C4-2B (cell line): ENCODE data around the gene ARMC2.

Experiments used
- H3K27ac ChIP-seq: fragments of 450-650 bp; 2 replicates; pipeline ENCODE4 v1.5.1; 2017
- ZFX ChIP-seq: fragments of 450-650 bp; IDR thresholded peaks from 2 replicates; pipeline ENCODE4 v1.6.1; 2017
- TF ChIP-seq, protein P1 (sequence below): fragments of 450-650 bp; conservative IDR thresholded peaks from 2 replicates; pipeline ENCODE4 v1.5.1; 2017; ENCODE audit warnings: mild to moderate bottlenecking

ARMC2 gene

DNA sequence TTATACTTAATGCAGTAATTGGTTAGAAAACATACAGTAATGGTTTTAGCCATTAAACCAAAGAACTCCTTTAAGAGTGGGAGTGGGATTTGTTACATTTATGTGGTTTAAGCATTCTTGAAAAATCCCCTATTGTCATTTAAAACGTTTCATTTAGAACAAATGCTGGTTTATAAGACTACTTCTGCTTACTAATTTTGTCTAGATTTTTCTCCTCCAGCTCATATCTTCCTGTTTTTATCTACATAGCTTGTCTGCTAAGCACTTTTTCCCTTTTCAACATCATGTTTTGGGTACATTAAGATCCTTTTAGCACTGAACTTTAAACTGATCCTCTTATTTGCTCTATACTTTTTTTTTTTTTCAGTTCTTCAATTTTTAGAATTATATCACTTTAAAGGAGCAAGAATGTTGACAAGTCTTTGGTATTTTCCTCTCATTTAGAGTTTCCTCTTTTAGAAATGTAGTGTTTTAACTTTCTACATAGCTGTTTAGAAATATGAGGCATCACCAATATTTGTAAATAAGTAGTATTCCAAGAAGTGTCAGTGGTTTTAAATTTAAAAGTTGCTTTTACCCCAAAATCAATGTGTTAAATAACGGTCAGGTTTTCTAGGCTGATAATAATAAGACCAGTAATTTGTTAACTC, 165.6 kb downstream of the ARMC2 start:
- TF ChIP-seq, protein P1, sequence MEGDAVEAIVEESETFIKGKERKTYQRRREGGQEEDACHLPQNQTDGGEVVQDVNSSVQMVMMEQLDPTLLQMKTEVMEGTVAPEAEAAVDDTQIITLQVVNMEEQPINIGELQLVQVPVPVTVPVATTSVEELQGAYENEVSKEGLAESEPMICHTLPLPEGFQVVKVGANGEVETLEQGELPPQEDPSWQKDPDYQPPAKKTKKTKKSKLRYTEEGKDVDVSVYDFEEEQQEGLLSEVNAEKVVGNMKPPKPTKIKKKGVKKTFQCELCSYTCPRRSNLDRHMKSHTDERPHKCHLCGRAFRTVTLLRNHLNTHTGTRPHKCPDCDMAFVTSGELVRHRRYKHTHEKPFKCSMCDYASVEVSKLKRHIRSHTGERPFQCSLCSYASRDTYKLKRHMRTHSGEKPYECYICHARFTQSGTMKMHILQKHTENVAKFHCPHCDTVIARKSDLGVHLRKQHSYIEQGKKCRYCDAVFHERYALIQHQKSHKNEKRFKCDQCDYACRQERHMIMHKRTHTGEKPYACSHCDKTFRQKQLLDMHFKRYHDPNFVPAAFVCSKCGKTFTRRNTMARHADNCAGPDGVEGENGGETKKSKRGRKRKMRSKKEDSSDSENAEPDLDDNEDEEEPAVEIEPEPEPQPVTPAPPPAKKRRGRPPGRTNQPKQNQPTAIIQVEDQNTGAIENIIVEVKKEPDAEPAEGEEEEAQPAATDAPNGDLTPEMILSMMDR: no peak
- no peak for TF ChIP-seq ZFX
- no peak overlapping the region for H3K27ac ChIP-seq

GRCh38 chr6:109014606-109015005, 166.4 kb downstream of the ARMC2 start:
- H3K27ac ChIP-seq: no peak overlapping the region
- TF ChIP-seq ZFX: no peak
- TF ChIP-seq, protein P1: no peak

DNA sequence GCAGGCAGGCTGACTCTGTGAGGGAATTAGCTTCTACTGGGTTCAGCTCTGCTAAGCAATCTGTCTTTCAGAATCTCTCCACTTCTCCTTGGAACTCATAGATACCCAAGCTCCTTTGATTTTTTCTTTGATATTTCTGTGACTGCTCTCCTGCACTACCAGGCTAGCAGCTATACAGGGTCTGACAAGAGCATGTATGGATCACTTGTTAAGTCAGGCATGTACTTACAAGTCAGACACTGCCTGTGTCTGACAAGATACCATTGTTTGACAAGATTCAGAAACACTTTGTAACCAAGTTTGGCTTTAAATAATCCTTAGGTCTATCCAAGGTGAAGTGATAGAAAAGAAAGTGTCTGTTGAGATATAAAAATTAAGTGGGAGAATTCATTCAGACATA, 167.0 kb downstream of the ARMC2 start:
- no peak overlapping the region for H3K27ac ChIP-seq
- TF ChIP-seq ZFX: no peak
- TF ChIP-seq, protein P1: no peak

DNA sequence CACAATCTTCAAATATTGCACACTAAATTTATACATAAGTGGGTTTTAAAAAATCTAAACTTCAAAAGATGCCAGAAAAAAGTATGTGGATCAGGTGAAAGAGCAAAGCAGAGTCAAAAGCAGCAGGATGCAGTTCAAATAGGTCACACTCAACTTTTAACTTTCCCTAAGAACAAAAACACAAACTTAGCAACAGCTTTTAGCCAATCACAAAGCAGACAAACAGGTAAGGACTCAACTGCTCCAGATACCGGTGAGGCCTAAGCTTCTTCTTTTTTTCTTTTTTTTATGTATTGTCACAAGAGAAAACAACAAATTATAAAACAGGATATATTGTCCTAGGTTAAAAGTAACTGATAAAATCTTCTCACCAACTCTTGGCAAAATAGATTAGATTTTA, 171.7 kb downstream of the ARMC2 start:
- no peak for TF ChIP-seq ZFX
- TF ChIP-seq, protein P1: no peak
- no peak overlapping the region for H3K27ac ChIP-seq

DNA sequence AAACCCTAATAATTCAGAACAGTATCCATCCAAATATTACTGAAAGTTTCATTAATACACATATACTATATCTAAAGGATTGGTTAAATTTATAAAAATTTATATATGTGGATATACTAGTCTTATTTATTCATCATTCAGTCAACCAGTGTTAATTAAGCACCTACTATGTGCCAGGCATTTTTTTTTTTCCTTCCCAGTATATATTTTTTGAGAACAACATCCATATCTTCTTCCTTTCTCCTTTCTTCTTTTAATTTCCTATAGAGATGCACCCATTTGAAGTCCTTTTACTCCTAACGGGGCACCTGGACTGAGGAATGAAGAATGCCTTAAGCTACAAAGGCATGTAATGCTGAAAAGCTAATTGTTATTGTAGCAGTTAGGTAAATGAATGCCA, 173.6 kb downstream of the ARMC2 start:
- TF ChIP-seq ZFX: no peak
- TF ChIP-seq, protein P1: no peak
- H3K27ac ChIP-seq: no peak overlapping the region

DNA sequence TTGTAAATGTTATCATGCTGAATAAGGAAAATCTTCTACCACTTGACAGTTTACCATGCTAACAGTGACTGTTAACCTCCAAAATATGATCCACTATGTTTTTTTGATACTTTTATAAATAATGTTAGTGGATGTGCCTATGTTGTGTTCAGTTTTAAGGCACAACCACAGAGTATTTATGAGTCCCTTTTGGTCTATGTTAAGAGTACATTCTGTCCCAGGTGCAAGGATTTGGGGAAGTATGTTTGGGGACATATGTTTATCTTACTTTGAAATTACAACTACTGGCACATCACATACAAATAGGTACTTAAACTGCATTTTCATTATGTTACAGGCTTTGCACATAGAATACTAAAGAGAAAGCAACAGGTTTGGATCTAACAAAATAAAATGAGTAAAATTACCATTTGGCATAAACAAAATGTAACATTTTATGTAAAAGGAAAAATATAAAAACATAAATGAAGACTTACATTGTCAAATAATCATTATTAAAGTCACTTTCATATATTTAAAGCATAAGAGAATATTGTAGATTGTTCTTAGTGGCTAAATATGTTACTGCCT, 175.2 kb downstream of the ARMC2 start:
- H3K27ac ChIP-seq: no peak overlapping the region
- TF ChIP-seq ZFX: no peak
- TF ChIP-seq, protein P1: no peak
